GM18873 (cell line): ENCODE results near the gene CCDC91.
A peak's percentile ranks its signal among the peaks of the same experiment; 100 is the strongest.
"Not testable (repeated sequence)": the region's sequence is repeated elsewhere in the genome, so short reads cannot be mapped to it uniquely, and the experiment has no call there.

Experiments used
- ATAC-seq: cut with Tn5 transposase; IDR thresholded peaks from one replicate; pipeline ENCODE4 v1.9.1; 2021; ENCODE audit warnings: mild to moderate bottlenecking, moderate library complexity, moderate number of reproducible peaks; ENCODE audit not compliant: unreplicated experiment, low FRiP score

CCDC91 gene

DNA sequence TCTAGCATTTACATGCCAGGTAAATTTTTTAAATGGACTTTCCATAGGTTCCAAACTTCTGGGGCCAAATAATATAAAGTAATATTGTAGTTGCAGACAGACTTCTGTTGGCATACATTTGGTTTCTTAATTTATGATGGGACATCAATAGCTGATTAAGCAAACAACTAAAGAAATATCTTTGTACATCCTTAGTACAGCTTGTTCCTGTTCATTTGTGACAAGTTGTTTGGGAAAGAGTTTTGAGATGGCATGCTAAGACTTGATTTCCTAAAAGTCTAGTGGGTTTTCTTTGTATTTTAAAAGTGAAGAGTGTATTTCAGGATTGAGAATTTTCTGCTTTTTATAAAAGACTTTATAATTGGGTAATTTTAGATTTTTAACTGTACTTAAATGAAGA is 41.0 kb downstream of the CCDC91 start:
- no peak for ATAC-seq

DNA sequence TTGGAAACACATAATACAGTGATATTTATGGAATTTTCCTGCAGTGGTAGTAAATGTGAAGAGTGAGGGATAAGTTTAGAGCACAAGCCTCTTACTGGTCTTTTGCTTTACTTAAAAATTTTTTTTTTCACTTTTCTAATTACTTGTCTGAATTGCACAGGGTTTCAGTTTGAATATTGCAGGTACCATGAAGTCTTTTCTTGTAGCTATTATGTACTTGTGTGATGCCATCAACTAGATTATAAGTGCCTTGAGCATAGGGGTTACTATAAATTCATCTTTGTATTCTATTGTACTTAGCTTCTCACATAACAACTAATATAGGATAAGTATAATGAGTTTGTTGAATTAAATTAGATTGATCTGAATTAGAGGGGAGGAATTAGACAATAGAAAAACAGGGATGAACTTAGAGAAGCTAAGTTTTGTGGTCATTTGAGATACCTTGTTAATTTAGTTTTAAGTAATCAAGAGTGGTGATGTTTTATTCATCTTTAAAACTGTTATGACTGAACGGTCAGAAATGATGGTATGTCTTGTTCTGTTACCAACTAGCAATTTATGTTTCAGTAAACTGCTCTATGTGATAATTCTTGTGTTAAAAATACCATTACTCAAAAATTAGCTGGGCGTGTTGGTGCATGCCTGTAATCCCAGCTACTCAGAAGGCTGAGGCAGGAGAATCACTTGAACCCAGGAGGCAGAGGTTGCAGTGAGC is 42.1 kb downstream of the CCDC91 start:
- no peak for ATAC-seq

DNA sequence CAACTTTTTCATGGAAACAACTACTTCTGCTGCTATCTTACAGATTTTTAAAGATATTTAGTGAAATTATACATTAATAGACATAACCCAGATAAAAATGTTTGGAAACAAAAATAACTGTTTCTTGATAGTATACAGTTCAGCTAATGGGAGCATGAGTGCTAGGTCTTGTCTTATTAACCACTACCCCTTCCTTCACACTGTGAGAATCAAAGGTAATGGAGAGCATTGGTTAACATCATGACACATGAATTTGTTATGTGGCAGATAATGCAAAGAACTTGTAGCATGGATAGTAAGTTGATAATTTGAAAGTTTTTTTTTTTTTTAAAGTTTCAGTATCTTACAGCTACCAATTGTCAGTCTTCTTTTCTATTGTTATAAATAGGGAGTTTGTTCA is 44.2 kb downstream of the CCDC91 start:
- ATAC-seq, result no peak

DNA sequence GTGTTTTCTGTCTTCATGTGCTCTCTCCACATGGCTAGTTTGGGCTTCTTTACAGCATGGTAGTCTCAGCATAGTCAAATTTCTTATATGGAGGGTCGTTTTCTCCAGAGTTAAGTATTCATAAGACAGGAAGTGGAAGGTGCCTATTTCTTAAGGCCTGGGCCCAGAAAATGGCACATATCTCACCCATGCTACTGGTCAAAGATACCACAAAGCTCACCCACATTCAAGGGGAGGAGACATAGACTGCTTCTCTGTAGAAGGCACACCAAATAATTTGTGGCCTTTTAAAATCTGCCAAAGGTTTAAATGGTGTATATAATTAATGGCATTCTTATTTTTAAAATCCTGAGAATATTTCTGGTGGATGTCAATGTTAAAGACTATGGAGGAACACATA is 44.8 kb downstream of the CCDC91 start:
- no peak for ATAC-seq

DNA sequence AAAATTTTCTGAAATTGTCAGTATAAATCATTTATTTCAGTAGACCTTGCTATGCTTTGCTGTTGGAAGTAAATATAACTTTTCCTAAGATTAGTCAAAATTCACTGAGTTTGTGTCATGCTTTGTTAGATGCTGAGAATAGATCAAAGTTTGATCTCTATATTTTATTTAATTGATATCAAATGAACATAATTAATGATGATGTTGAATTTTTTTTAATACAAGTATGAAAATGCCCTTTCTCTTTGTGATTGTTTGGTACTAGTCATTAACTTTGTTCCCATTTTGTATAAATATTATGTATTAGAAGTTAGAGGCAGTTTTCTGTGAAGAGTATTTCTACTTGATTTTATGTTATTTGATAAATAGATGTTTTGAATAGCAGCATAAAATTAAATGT is 45.7 kb downstream of the CCDC91 start:
- ATAC-seq, result no peak

DNA sequence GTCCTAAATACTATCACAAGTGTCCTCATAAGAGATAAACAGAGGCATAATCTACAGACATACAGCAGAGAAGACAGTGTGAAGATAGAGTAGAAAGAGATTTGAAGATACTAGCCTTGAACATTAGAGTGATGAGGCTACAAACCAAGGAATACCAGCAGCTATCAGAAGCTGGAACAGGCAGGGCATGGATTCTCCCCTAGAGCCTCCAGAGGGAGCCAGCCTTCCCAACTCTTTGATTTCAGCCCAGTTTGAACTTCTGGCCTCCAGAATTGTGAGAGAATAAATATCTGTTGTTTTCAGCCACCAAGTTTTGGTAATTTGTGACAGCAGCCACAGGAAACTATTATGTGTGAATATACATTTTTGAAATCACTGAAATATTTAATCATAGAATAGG is 47.2 kb downstream of the CCDC91 start:
- ATAC-seq, result no peak

DNA sequence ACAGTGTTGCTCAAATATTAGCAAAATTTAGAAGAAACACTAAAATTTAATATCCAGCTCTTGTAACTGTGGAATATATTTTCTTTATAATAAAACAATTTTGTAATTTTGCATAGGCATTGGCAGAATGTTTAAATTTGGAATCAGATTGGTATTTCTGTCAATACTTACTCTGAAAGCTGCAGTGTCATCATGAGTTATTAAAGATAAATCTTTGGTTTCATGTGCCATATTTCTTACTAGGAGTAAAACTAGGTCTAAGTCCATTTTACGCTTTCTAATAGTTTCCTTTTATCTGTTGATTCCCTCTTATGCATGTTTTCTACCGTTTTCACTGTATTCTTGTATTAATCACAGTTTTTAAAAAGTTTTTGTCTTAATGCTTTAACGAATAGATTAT is 49.7 kb downstream of the CCDC91 start:
- ATAC-seq, result no peak

DNA sequence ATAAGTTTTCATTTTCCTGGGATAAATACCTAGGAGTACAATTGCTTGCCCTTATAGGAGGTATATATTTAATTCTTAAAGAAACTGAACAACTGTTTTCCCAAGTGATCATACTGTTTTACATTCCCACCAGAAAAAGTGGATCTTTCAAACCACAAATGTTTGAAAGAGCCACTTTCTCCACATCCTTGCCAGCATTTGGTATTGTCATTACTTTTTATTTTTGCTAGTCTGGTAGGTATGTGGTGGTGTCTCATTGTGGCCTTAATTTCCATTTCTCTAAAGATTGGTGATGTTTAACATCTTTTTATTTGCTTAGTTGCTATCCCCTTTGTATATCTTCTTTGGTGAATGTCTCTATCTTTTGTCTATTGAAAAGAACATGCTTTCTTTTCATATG is 50.6 kb downstream of the CCDC91 start:
- no peak for ATAC-seq

DNA sequence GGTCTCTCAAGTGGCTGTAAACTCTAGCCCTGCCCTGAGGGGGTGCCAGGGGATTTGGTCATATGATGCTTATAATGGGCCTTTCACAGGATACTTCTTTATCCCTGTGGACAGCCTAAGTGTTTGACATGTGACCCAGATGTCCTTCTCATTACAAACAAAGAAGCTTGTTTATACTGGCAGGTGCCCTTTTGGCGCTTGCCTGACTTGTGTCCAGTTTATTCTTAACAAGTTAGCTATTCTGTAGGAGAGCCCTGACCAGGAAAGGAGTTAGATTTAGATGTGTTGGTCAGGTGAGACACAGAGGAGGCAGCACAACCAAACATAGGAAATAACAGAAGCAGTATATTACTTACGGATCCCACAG is 51.9 kb downstream of the CCDC91 start:
- no peak for ATAC-seq

DNA sequence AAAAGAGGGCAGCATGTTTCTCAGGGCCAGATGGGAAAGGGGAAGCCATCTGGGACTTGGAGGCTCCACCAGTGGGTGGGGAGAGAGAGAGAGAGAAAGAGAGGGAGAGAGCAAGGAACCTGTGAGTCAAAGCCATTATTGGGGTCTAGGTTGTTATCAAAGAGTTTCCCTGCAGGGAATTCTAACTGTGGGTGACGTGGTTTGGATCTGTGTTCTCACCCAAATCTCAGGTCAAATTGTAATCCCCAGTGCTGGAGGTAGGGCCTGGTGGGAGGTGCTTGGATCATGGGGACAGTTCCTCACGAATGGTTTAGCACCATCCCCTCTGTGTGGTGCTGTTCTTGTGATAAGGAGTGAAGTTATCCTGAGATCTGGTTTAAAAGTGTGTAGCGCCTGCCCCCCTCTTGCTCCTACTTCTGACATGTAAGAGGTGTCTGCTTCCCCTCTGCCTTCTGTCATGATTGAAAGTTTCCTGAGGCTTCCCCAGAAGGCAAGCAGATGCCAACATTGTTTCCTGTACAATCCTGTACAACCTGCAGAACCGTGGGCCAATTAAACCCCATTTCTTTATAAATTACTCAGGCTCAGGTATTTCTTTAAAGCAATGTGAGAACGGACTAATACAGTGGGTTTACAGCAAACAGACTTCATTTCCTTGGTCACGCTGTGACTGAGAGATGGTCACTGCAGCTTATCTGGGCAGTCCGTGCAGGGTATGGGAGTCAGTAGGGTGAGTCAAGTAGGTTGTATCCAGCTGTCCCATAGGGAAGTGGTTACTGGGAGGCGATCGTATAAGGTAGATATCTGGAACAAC is 52.4 kb downstream of the CCDC91 start:
- ATAC-seq, result no peak

DNA sequence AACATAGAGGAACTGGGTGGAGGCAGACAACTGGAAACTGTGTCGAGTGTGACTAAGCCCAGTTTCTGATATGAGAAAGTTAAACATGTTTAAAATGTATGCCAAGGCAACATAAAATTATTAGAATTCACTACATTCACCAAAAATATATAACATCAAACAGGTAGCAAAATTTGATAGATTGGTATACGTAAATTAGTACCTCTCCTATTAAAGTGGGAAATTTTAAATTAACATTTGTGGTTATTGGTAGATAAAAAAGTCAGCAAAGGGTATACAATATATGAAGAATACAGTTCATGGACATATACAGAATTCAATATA is 53.0 kb downstream of the CCDC91 start:
- no peak for ATAC-seq

DNA sequence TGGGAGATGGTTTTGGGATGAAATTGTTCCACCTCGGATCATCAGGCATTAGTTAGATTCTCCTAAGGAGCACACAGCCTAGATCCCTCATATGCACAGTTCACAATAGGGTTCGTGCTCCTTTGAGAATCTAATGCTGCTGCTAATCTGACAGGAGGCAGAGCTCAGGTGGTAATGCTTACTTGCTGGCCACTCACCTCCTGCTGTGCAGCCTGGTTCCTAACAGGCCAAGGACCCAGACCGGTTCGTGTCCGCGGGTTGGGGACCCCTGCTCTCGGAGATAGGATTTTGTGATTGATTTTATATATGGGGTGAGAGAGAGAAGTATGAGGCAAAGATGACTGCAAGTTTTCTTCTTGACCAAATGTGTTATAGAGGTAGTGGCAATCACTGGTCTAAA is 57.5 kb downstream of the CCDC91 start:
- no peak for ATAC-seq

DNA sequence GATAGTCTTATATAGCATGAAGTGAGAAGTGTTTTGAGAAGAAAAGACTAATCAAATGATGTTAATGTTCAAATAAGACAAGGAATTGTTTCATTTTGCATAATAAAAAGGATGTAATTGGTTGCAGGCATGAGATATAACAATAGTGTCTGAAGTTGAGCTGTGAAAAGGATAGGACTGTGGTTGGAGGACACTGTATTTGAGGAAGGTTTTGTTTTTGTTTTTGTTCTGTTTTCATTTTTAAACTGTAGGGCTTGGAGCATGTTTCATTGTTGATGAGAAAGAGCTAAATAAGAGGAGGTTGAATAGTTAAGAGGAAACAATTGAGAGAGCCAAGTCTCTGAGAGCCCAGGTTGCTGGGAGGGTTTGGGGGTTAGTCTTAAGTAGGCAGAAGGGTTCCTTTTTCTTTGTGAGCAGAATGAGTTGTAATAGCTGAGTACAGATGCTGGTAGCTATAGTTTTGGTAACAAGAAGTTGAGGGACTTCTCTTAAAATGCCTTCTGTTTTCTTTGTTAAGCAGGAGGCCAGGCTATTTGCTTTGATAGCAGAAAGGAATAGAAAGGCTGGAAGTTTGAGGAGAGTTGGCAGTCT is 58.4 kb downstream of the CCDC91 start:
- ATAC-seq, result no peak

DNA sequence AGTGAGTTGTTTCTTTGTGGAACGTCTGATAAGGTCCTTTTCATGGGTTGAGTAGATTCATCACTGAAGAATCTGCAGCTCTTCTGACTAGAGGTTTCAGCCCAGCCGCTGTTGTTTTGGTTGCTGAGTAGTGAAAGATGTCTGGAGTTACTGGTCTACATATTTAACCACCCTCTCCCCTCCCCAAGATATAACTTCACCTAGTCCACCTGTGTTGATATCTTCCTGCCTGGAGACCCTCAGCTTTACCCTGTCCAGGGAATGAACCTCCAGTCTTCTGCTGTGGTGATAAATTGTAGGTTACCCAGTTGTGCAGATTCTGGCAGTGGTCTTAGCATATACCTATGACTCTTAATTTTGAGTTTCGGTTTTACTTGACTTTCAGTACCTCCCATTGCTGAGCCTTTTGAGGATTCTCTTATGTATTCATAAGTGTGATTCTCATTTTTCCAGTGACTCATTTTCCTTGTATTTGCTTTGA is 62.9 kb downstream of the CCDC91 start:
- peak; percentile 96 for ATAC-seq

DNA sequence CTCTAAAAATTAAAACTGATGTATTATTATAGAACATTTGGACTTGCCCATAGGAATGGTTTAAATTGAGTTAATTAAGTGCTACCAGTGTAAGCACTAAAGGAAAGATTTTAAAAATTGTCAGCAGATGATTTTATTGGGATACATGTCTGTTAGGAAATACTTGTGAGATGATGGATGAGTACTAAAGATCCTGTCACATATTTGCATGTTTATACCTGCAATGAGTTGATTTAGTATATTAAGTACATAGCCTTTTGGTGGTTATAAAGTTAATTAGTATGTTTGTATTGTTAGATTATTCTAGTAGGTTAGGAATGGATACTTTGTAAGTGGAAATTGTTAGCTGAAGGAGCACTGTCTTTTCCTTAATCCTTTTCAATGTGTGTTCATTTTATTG is 67.2 kb downstream of the CCDC91 start:
- no peak for ATAC-seq

DNA sequence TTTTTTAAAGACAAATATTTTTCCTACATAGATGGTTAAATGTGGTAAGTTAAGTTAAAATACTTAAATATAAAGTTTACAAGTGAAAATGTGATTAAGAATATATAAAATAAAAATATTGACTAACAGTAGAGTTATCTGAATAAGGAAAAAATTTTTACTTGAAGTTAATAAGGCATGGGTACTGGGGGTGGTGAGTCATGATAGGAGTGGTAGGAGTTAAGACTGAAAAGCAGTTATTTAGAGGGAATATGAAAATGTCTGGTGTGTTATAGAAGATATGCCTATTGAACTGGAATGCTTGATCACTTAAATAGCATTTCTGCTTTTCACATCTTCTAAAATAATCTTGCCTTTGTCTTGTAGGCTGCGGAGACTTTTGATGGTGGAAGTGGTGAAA is 68.7 kb downstream of the CCDC91 start:
- no peak for ATAC-seq

DNA sequence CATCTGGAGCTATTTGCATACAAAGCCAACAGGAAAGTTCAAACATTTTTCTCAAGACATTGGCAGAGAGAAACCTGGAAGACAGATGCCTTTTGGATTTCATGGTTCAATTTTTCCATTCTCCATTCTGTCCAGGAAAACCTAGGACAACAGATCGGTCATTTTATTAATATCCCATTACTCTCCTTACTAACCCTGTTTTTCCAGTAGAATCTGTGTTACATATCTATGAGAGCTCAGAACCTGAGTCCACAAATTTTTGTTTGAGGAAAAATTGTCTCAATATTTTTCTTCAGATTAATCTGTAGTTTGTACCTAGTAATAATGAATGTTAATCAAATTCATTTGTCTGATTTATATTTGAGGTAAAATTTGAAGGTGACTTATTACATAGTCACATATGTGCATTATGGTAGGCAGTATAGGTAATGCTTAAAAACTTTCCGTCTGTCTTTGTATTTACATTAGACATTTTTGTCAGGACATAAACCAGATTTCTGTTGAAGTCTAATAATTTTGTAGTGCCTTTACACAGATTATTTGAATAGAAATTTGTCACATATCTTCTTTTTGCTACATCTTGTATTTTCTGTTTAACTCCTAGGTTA is 75.3 kb downstream of the CCDC91 start:
- no peak for ATAC-seq

DNA sequence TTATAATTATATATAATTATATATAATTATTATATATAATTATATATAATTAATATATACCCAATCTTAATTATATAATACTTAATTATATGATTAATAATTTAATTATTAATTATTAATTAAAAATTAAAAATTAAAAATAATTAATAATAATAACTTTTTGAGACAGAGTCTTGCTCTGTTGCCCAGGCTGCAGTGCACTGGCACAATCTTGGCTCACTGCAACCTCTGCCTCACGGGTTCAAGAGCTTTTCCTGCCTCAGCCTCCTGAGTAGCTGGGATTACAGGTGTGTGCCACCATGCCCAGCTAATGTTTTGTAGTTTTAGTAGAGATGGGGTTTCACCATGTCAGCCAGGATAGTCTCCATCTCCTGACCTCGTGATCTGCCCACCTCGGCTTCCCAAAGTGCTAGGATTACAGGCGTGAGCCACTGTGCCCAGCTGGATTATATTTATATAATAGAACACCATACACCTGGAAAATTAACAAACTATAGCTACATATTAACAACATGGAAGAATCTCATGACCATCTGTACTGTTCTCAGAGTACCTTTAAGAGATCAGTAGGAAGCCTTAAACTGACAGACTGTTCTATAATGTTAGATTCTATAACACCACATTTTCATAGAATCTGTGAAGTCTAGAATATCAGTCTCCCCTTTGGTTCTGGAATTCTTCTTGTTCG is 77.8 kb downstream of the CCDC91 start:
- ATAC-seq, result not testable (repeated sequence)

DNA sequence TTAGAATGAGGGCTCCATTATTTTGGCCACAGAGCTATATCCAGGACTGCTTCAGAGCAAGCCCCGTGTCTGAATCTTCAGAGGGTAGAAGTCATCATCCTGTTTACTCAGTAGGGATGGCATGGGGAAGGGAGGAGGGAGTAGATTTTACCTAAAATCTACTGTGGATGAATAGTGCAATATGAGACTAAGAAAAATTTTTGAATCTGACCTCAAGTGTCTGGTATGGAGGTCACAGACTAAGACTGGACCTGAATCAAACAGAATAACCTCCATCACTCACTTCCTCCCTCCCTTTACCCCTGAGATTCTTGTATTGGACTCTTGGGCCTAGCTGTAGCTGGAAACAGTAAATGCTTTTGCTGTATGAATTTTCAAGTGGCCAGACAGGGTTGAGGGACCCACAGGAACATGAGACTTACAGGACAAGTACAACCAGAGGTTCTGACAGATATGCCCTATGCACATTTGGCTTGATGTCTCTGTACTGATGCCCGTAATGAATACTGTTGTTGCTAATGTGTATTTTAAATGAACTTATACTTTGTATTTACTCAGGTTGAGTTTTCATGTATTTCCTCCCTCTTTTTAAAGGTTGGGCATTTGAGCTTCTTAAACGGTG is 78.5 kb downstream of the CCDC91 start:
- no peak for ATAC-seq

DNA sequence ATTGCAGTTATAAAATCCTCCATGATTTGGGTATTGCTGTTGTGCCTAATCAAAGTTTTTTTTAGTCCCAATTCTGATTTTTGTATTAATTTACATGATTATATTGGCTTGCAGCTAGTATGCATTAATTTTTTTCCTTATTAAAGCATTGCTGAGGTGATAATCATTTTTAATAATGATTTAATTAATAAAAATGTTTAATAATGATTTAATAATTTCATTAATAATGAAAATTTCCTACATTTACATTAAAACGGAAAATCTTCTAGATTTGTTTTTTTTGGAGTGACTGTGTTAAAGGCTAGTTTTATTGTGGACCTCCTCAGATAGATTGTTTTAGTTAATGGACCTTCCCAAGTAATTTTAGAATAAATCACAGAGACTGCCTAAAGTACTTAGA is 79.6 kb downstream of the CCDC91 start:
- no peak for ATAC-seq
